Measurements from ENCODE around the gene KCTD19.

The KCTD19 gene

GRCh38 chr16:67305216-67306071 lies 21.1 kb downstream of the KCTD19 start:
- TF ChIP-seq FOXP2 (optimal IDR thresholded peaks at IDR 0.05; ENCODE audit: borderline replicate concordance, extremely low read depth, extremely low read length, insufficient read depth) (no peak), TAF1 (IDR thresholded peaks at IDR 0.05; ENCODE audit: borderline replicate concordance, insufficient read depth, low read length) (no peak), POLR2AphosphoS5 (IDR thresholded peaks at IDR 0.05; ENCODE audit: low read depth, low read length) (no peak), SIN3A (IDR thresholded peaks at IDR 0.05; ENCODE audit: borderline replicate concordance, insufficient read depth, low read length) (no peak)
- TF ChIP-seq, protein P1, sequence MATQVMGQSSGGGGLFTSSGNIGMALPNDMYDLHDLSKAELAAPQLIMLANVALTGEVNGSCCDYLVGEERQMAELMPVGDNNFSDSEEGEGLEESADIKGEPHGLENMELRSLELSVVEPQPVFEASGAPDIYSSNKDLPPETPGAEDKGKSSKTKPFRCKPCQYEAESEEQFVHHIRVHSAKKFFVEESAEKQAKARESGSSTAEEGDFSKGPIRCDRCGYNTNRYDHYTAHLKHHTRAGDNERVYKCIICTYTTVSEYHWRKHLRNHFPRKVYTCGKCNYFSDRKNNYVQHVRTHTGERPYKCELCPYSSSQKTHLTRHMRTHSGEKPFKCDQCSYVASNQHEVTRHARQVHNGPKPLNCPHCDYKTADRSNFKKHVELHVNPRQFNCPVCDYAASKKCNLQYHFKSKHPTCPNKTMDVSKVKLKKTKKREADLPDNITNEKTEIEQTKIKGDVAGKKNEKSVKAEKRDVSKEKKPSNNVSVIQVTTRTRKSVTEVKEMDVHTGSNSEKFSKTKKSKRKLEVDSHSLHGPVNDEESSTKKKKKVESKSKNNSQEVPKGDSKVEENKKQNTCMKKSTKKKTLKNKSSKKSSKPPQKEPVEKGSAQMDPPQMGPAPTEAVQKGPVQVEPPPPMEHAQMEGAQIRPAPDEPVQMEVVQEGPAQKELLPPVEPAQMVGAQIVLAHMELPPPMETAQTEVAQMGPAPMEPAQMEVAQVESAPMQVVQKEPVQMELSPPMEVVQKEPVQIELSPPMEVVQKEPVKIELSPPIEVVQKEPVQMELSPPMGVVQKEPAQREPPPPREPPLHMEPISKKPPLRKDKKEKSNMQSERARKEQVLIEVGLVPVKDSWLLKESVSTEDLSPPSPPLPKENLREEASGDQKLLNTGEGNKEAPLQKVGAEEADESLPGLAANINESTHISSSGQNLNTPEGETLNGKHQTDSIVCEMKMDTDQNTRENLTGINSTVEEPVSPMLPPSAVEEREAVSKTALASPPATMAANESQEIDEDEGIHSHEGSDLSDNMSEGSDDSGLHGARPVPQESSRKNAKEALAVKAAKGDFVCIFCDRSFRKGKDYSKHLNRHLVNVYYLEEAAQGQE (IDR thresholded peaks at IDR 0.05; ENCODE audit: insufficient read depth in 1 of 2, low read depth in 2 of 2, low read length in 2 of 2) = no peak

DNA sequence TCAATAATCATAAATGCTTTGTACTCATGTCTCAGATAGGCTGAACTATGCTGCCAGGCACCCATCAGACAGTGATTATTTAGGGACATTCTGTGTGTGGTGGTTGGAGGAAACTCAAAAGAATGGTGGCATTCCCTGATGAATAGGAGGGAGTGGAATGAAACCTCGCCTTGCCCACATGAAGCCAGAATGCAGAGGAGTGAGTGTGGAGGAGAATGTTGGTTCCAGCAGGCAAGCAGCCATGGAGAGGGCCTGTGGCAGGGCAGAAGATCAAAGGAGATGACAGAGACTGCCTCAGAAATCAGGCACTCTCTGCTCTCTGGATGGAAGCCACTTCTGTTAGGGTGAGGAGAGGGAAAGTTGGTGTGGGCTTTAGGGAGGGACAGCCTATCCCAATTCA lies 22.5 kb downstream of the KCTD19 start:
- no peak for TF ChIP-seq SIN3A (IDR thresholded peaks at IDR 0.05; ENCODE audit: borderline replicate concordance, insufficient read depth, low read length)
- TF ChIP-seq FOXP2 (optimal IDR thresholded peaks at IDR 0.05; ENCODE audit: borderline replicate concordance, extremely low read depth, extremely low read length, insufficient read depth) = no peak
- no peak for TF ChIP-seq POLR2AphosphoS5 (IDR thresholded peaks at IDR 0.05; ENCODE audit: low read depth, low read length)
- TF ChIP-seq, protein P1 (IDR thresholded peaks at IDR 0.05; ENCODE audit: insufficient read depth in 1 of 2, low read depth in 2 of 2, low read length in 2 of 2) = no peak
- no peak for TF ChIP-seq TAF1 (IDR thresholded peaks at IDR 0.05; ENCODE audit: borderline replicate concordance, insufficient read depth, low read length)

DNA sequence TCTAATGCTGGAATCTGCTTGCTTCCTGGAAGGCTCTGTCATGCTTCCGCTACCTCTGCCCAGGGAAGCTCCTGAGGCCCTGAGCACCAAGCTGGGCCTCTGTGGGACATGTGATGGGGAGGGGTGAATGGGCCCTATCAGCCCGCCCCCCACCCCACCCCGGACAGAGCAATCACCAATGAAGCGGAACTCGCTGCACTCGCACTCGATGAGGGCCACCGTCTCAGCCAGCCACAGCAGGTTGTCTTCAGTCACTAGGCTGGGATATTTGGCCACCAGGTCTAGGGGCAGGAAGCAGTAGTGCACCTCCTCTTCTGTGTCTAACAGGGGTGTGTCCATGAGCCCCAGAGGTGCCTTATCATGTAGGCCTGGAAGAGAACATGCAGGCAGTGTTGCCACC lies 23.6 kb downstream of the KCTD19 start:
- TF ChIP-seq POLR2AphosphoS5 (IDR thresholded peaks at IDR 0.05; ENCODE audit: low read depth, low read length) (no peak), FOXP2 (optimal IDR thresholded peaks at IDR 0.05; ENCODE audit: borderline replicate concordance, extremely low read depth, extremely low read length, insufficient read depth) (no peak), TAF1 (IDR thresholded peaks at IDR 0.05; ENCODE audit: borderline replicate concordance, insufficient read depth, low read length) (no peak), SIN3A (IDR thresholded peaks at IDR 0.05; ENCODE audit: borderline replicate concordance, insufficient read depth, low read length) (no peak)
- TF ChIP-seq, protein P1 (IDR thresholded peaks at IDR 0.05; ENCODE audit: insufficient read depth in 1 of 2, low read depth in 2 of 2, low read length in 2 of 2) = no peak

DNA sequence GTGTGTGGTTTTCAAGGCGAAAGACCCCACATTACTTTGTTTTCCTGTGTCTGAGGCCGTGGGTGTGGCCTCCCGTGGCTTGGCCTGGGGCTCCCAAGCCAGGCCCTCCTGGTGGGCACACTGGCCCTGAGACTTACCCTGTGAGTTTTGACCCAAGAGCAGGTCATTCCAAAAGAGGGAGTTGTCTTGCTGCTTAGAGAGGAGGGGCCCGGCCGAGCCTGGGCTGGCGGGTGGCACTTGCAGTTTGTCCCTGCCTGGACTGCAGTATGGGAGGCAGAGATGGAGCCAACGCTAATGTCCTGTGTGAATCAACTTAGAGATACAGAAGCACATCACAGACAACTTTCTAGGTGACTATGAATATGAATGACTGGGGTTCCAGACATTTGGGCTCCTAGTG lies 24.5 kb downstream of the KCTD19 start:
- TF ChIP-seq POLR2AphosphoS5 (IDR thresholded peaks at IDR 0.05; ENCODE audit: low read depth, low read length) (no peak), SIN3A (IDR thresholded peaks at IDR 0.05; ENCODE audit: borderline replicate concordance, insufficient read depth, low read length) (no peak), TAF1 (IDR thresholded peaks at IDR 0.05; ENCODE audit: borderline replicate concordance, insufficient read depth, low read length) (no peak), FOXP2 (optimal IDR thresholded peaks at IDR 0.05; ENCODE audit: borderline replicate concordance, extremely low read depth, extremely low read length, insufficient read depth) (no peak)
- TF ChIP-seq, protein P1 (IDR thresholded peaks at IDR 0.05; ENCODE audit: insufficient read depth in 1 of 2, low read depth in 2 of 2, low read length in 2 of 2) = no peak
